ENCODE results near the gene NLGN1.

NLGN1 gene

DNA sequence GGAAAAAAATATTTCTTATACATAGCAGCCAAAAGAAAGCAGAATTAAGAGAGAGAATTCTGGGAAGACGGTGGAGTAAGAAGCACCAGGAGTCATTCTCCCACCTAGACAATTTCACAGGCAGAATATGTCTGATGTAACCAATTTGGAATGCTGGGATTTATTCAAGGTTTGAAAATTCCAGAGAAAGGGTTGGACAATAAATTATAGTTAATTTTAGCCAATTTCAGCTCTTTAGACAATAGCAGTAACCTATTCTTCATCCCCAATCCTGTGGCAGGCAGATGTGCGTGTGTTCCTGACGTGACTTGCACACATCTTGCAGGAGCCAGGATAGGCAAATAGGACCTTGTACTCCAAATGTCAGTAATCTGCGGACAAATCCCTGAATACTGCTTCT lies 920.6 kb downstream of the NLGN1 start:
- TF ChIP-seq POLR2AphosphoS5 (IDR thresholded peaks at IDR 0.05; ENCODE audit: low read depth, low read length) (no peak), FOXP2 (optimal IDR thresholded peaks at IDR 0.05; ENCODE audit: borderline replicate concordance, extremely low read depth, extremely low read length, insufficient read depth) (no peak), SIN3A (IDR thresholded peaks at IDR 0.05; ENCODE audit: borderline replicate concordance, insufficient read depth, low read length) (no peak), TAF1 (IDR thresholded peaks at IDR 0.05; ENCODE audit: borderline replicate concordance, insufficient read depth, low read length) (no peak)
- TF ChIP-seq, protein P1, sequence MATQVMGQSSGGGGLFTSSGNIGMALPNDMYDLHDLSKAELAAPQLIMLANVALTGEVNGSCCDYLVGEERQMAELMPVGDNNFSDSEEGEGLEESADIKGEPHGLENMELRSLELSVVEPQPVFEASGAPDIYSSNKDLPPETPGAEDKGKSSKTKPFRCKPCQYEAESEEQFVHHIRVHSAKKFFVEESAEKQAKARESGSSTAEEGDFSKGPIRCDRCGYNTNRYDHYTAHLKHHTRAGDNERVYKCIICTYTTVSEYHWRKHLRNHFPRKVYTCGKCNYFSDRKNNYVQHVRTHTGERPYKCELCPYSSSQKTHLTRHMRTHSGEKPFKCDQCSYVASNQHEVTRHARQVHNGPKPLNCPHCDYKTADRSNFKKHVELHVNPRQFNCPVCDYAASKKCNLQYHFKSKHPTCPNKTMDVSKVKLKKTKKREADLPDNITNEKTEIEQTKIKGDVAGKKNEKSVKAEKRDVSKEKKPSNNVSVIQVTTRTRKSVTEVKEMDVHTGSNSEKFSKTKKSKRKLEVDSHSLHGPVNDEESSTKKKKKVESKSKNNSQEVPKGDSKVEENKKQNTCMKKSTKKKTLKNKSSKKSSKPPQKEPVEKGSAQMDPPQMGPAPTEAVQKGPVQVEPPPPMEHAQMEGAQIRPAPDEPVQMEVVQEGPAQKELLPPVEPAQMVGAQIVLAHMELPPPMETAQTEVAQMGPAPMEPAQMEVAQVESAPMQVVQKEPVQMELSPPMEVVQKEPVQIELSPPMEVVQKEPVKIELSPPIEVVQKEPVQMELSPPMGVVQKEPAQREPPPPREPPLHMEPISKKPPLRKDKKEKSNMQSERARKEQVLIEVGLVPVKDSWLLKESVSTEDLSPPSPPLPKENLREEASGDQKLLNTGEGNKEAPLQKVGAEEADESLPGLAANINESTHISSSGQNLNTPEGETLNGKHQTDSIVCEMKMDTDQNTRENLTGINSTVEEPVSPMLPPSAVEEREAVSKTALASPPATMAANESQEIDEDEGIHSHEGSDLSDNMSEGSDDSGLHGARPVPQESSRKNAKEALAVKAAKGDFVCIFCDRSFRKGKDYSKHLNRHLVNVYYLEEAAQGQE (IDR thresholded peaks at IDR 0.05; ENCODE audit: insufficient read depth in 1 of 2, low read depth in 2 of 2, low read length in 2 of 2) = no peak

DNA sequence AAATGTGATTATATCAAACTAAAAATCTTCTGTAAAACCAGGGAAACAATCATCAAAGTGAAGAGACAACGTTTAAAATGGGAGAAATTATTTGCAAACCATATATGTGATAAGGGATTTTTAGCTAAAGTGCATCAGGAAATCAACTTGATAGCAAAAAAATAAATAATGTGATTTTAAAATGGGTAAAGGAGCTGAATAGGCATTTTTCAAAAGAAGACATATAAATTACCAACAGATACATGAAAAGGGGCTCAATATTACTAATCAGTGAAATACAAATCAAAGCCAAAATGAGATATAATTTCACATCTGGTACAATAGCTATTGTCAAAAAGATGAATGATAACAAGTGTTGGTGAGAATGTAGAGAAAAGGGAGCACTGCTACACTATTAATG lies 924.0 kb downstream of the NLGN1 start:
- TF ChIP-seq POLR2AphosphoS5 (IDR thresholded peaks at IDR 0.05; ENCODE audit: low read depth, low read length) = no peak

DNA sequence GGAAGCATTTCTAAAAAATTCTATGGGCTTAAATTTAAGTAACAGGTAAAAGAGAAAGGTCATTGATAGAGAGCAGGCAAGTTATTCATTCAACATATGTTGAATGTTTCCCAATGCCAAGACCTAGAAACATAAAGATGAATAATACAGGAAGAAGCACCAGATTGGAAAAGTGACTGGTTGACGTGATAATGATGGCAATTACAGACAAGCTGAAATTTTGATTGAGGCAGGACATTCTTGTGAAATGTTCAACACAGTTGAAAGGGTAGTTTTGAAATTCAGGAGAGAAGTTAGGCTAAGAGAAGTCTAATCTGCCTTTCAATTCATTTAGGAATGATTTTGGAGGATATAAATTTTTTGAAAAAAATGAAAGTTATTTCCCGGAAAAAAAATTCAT lies 925.2 kb downstream of the NLGN1 start:
- TF ChIP-seq SIN3A (IDR thresholded peaks at IDR 0.05; ENCODE audit: borderline replicate concordance, insufficient read depth, low read length) = no peak
- no peak for TF ChIP-seq POLR2AphosphoS5 (IDR thresholded peaks at IDR 0.05; ENCODE audit: low read depth, low read length)
- TF ChIP-seq TAF1 (IDR thresholded peaks at IDR 0.05; ENCODE audit: borderline replicate concordance, insufficient read depth, low read length) = no peak
- TF ChIP-seq, protein P1 (IDR thresholded peaks at IDR 0.05; ENCODE audit: insufficient read depth in 1 of 2, low read depth in 2 of 2, low read length in 2 of 2) = no peak
- TF ChIP-seq FOXP2 (optimal IDR thresholded peaks at IDR 0.05; ENCODE audit: borderline replicate concordance, extremely low read depth, extremely low read length, insufficient read depth) = no peak

DNA sequence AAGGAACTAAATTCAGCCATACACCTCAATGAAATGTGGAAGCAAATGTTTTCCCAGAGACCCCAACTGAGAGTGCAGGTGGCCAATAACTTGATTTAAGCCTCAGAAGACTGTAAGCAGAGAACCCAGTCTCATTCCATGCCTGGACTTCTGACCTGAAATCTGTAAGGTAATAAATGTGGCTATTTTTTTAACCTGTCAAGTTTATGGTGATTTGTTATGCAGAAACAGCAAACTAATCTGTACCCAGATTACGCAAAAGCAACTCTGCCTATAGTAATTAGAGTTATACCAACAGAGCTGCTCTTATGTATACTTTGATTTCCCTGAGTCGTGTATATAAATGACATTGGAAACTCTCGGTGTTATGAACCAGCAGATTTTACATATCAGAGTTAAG lies 927.6 kb downstream of the NLGN1 start:
- TF ChIP-seq FOXP2 (optimal IDR thresholded peaks at IDR 0.05; ENCODE audit: borderline replicate concordance, extremely low read depth, extremely low read length, insufficient read depth) (no peak), TAF1 (IDR thresholded peaks at IDR 0.05; ENCODE audit: borderline replicate concordance, insufficient read depth, low read length) (no peak), SIN3A (IDR thresholded peaks at IDR 0.05; ENCODE audit: borderline replicate concordance, insufficient read depth, low read length) (no peak), POLR2AphosphoS5 (IDR thresholded peaks at IDR 0.05; ENCODE audit: low read depth, low read length) (no peak)
- TF ChIP-seq, protein P1 (IDR thresholded peaks at IDR 0.05; ENCODE audit: insufficient read depth in 1 of 2, low read depth in 2 of 2, low read length in 2 of 2) = no peak

DNA sequence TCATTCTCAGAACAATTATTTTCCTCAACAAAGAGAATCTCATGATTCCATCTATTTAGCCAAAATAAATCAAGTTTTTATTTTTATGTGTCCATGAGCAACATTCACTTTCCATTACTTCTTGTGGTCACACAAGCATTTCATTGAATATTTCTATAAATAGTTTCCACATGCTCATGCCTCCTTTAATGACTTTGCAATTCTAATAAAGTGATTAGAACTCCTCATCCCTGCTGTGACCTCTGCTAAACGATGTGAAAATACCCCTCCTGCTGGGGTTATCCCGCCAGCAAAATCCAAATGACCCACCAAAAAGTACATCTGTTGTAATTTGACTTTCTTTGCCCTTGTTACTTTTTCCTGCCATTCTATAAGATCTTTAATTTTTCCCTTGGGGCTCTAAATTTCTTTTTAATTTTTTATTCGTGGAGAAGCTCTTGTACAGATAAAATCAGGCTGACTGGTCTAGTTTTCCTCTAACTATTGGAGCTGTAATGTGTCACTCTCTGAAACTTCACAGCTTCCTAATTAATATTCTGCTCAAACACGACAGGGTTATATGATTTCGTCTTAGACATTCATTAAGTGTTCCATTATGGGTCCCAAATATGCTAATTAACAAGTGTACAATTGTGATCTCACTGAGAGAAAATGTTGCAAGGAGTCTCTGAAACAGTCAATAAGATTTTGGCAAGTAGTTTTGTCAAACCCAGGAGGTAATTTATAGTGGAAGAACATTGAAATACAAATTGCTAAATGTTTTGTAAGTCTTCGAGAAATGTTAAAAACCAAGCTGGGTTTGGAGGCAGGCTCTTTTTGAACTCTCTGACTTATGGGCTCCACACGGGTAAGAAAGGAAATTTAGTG lies 928.5 kb downstream of the NLGN1 start:
- TF ChIP-seq SIN3A (IDR thresholded peaks at IDR 0.05; ENCODE audit: borderline replicate concordance, insufficient read depth, low read length) = no peak

DNA sequence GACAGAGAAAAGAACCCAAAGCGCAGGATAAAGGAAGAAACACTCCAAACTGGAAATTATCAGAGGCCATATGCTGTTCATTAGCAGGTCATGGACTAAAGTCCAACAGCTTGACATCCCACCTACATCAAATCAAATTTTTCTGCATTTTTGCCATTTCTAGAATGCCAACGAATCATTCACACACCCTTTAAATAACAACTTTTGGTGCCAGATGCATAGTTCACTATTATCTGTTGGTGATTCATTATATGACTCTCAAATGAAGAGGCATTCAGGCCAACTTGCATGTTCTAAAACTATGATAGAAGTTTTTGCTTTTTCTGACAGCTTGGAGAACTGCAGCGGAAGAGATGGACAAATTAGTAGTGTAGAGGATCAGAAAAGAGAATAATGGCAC lies 931.8 kb downstream of the NLGN1 start:
- TF ChIP-seq, protein P1 (IDR thresholded peaks at IDR 0.05; ENCODE audit: insufficient read depth in 1 of 2, low read depth in 2 of 2, low read length in 2 of 2) = no peak
- no peak for TF ChIP-seq POLR2AphosphoS5 (IDR thresholded peaks at IDR 0.05; ENCODE audit: low read depth, low read length)
- TF ChIP-seq SIN3A (IDR thresholded peaks at IDR 0.05; ENCODE audit: borderline replicate concordance, insufficient read depth, low read length) = no peak
- no peak for TF ChIP-seq TAF1 (IDR thresholded peaks at IDR 0.05; ENCODE audit: borderline replicate concordance, insufficient read depth, low read length)
- TF ChIP-seq FOXP2 (optimal IDR thresholded peaks at IDR 0.05; ENCODE audit: borderline replicate concordance, extremely low read depth, extremely low read length, insufficient read depth) = no peak
